Heart right ventricle (tissue), 16 donors: ENCODE results near the gene CADPS2. TPM values are rescaled to one million over a fixed set of nuclear protein-coding genes. Genes with fewer than 3 reads are reported as not detected.

Experiments
- ATAC-seq, 8 donors: fragments of 200-7000 bp; cut with Tn5 transposase; one replicate each; pipeline ENCODE4 v1.9.1; 2020; ENCODE audit warnings: mild to moderate bottlenecking in 8 of 8, moderate library complexity in 8 of 8, moderate number of reproducible peaks in 1 of 8
- DNase-seq, 2 donors: peaks; one replicate each; pipeline ENCODE4 v3.0.0-alpha.2; 2020
- H3K27ac ChIP-seq, 10 donors: fragments of 200-600 bp; sonication (generic) in 2 of 10; one replicate each; pipeline versions ENCODE4 v1.5.0 to v1.8.0; 2020 to 2022; ENCODE audit warnings: mild to moderate bottlenecking in 3 of 10
- H3K27me3 ChIP-seq, 7 donors: fragments of 200-600 bp; one replicate each; pipeline ENCODE4 v1.8.0; 2021 to 2022; ENCODE audit warnings: mild to moderate bottlenecking in 2 of 7
- H3K36me3 ChIP-seq, 9 donors: fragments of 200-600 bp; sonication (generic) in 1 of 9; one replicate each; pipeline versions ENCODE4 v1.5.0 to v1.8.0; 2020 to 2022; ENCODE audit warnings: mild to moderate bottlenecking in 2 of 9
- H3K4me1 ChIP-seq, 9 donors: fragments of 200-600 bp; sonication (generic) in 1 of 9; one replicate each; pipeline versions ENCODE4 v1.5.0 to v1.8.0; 2020 to 2022; ENCODE audit warnings: mild to moderate bottlenecking in 4 of 9
- H3K4me3 ChIP-seq, 10 donors: fragments of 200-600 bp; sonication (generic) in 2 of 10; one replicate each; pipeline versions ENCODE4 v1.5.0 to v1.8.0; 2020 to 2022; ENCODE audit warnings: mild to moderate bottlenecking in 7 of 10, moderate library complexity in 2 of 10
- H3K9me3 ChIP-seq, 11 donors: fragments of 200-600 bp in 10 of 11; sonication (generic) in 2 of 11; one replicate each; pipeline versions ENCODE4 v1.5.0 to v1.8.0; 2013 to 2022; ENCODE audit warnings: mild to moderate bottlenecking in 2 of 11, control low read depth in 1 of 11, moderate library complexity in 1 of 11
- CTCF ChIP-seq, 9 donors: fragments of 200-600 bp; sonication (generic) in 2 of 9; IDR thresholded peaks; one replicate each; pipeline versions ENCODE4 v1.5.0 to v1.8.0; 2021 to 2022; ENCODE audit warnings: antibody characterized with exemption in 9 of 9, mild to moderate bottlenecking in 5 of 9, moderate library complexity in 1 of 9
- WGBS, 2 donors: extraction: QIAGEN DNeasy Blood & Tissue Kit; methylation state at CpG; one replicate each; pipeline ENCODE4 v1.1.7; 2013; ENCODE audit warnings: inconsistent platforms in 1 of 2; 5-methylcytosine and 5-hydroxymethylcytosine counted together
- intact Hi-C, 10 donors: fragments of 100-400 bp; cut with DNase I; formaldehyde crosslinking; loops; one replicate each; pipeline versions ENCODE4 v1.11.1 to v1.14.2; 2022
- polyA plus RNA-seq, 2 donors: library from polyadenylated mRNA; stranded (reverse); fragments of 200-250 nt; gene quantifications; one replicate each; pipeline ENCODE4 v1.2.3, GENCODE V29; 2013
- total RNA-seq, 10 donors: library from RNA; stranded (reverse); fragmentation: NEBNext Ultra II Directional in 3 of 10; extraction: Animal tissue kit (Norgen Biotek cat#: 25700) in 3 of 10; gene quantifications; one replicate each; pipeline versions ENCODE4 v1.2.1 to v1.2.4, GENCODE V29; 2021 to 2023
- donor health status: Arrhythmogenic right ventricular cardiomyopathy.
- donor health status: ischemic (EF 13 %, LVEDD 7.1; RV severe dilation, severe dysfunction).
- donor health status: healthy with polysubstance abuse.
- donor health status: DM: no; HTN: yes; CAD: no.
- donor health status: DM: no; HTN: no; CAD: no.
- donor health status: ischemic (EF 25% LVEDD 6.9; RV normal size, moderate dysfunction).
- donor health status: ischemic (EF 25% LVEDD 5.7; RV mildly dilated, moderate dysfunction).
- donor health status: healthy.
- donor health status: DM: yes; HTN: yes; CAD: no.
- donor health status: Ischemic cardiomyopathy.
- donor health status: ischemic (EF 35%, LVEDD 5.7; RV mildly dilated, moderate dysfunction).
- donor health status: nonischemic (EF 11% LVEDD 7.7; RV severe dilation, severe dysfunction).
- donor health status: DM: yes; HTN: yes; CAD: no.
- donor health status: PGD.
- donor health status: ischemic (EF 29% LVEDD 5.4; RV normal size, mild dysfunction).
- donor health status: nonischemic (EF 23%, LVEDD 6.1; RV moderate dilation, normal function).

The CADPS2 gene
- total and polyA plus RNA-seq, 12 donors = 3.6 to 25.7 (median 6.6) TPM

- ATAC-seq (no peak), DNase-seq (no peak)
- no peaks in the 10 kb centered on the region for H3K9me3 ChIP-seq
- intact Hi-C loops = no loop called here
- no peak for TF ChIP-seq CTCF (IDR thresholded peaks at IDR 0.05)
- peaks cover 0 to 8% (median 0%) of the 10 kb centered on the region in 9 donors for H3K36me3 ChIP-seq
- H3K4me3 ChIP-seq = no peak overlapping the region
- no peaks in the 10 kb centered on the region for H3K4me1 ChIP-seq
- no peaks in the 10 kb centered on the region for H3K27me3 ChIP-seq
- no peak overlapping the region for H3K27ac ChIP-seq
These were observed 432.8 kb downstream of the CADPS2 start for GRCh38 chr7:122453432-122453831.

GRCh38 chr7:122448893-122449589 is 437.2 kb downstream of the CADPS2 start:
- no peaks in the 10 kb centered on the region for H3K27me3 ChIP-seq
- DNase-seq = no peak
- no peak overlapping the region for H3K4me3 ChIP-seq
- no peak for TF ChIP-seq CTCF (IDR thresholded peaks at IDR 0.05)
- H3K4me1 ChIP-seq = no peaks in the 10 kb centered on the region
- no peak for ATAC-seq
- peaks cover 0 to 7% (median 0%) of the 10 kb centered on the region in 11 donors for H3K9me3 ChIP-seq
- 85 to 87% methylated on average over 5 of the region's 5 CpGs for WGBS, 2 donors
- H3K27ac ChIP-seq = no peak overlapping the region
- peaks cover 0 to 8% (median 0%) of the 10 kb centered on the region in 9 donors for H3K36me3 ChIP-seq
- intact Hi-C loops = no loop called here

GRCh38 chr7:122442929-122443328 is 443.3 kb downstream of the CADPS2 start:
- Histone ChIP-seq H3K27ac (no peak overlapping the region), H3K27me3 (no peaks in the 10 kb centered on the region), H3K9me3 (peaks cover 0 to 7% (median 0%) of the 10 kb centered on the region in 11 donors), H3K4me1 (peaks cover 0 to 3% (median 0%) of the 10 kb centered on the region in 9 donors), H3K36me3 (no peaks in the 10 kb centered on the region), H3K4me3 (no peak overlapping the region)
- DNase-seq (no peak), ATAC-seq (no peak)
- WGBS, 2 donors = 44 to 56% methylated on average over 2 of the region's 2 CpGs
- intact Hi-C loops = no loop called here
- TF ChIP-seq CTCF (IDR thresholded peaks at IDR 0.05) = no peak

- intact Hi-C loops = no loop called here
These were observed 447.8 kb downstream of the CADPS2 start for GRCh38 chr7:122438492-122438891.

More at GRCh38 chr7:122438492-122438891, 447.8 kb downstream of the CADPS2 start:
- H3K36me3 ChIP-seq = no peaks in the 10 kb centered on the region
- H3K4me1 ChIP-seq = peaks cover 0 to 5% (median 0%) of the 10 kb centered on the region in 9 donors
- 69 to 83% methylated on average over 1 of the region's 1 CpG for WGBS, 2 donors
- H3K4me3 ChIP-seq = no peak overlapping the region
- ATAC-seq (no peak), DNase-seq (no peak)
- H3K9me3 ChIP-seq = no peaks in the 10 kb centered on the region
- no peaks in the 10 kb centered on the region for H3K27me3 ChIP-seq
- TF ChIP-seq CTCF (IDR thresholded peaks at IDR 0.05) = no peak
- H3K27ac ChIP-seq = no peak overlapping the region
